ENCODE measurements around the gene SMYD3.
"Not testable (repeated sequence)": the region's sequence is repeated elsewhere in the genome, so short reads cannot be mapped to it uniquely, and the experiment has no call there.

- TF ChIP-seq CTCF (IDR thresholded peaks at IDR 0.05); KDM5A (IDR thresholded peaks at IDR 0.05); RAD21 (conservative IDR thresholded peaks at IDR 0.05 in 1 of 2, IDR thresholded peaks at IDR 0.05 in 1 of 2); CHD4 (IDR thresholded peaks at IDR 0.05; ENCODE audit: borderline replicate concordance): not testable (repeated sequence)
These were observed 732.1 kb downstream of the SMYD3 start for GRCh38 chr1:245774931-245775330.
